K562 (cell line): Measurements from ENCODE around the gene CSF1. TPM values are rescaled to one million over a fixed set of nuclear protein-coding genes. Genes with fewer than 3 reads are reported as not detected.

ENCODE experiments used
- HCFC1 ChIP-seq: IDR thresholded peaks from 2 replicates; pipeline ENCODE4 v1.6.1; 2012; ENCODE audit warnings: low read depth, low read length, improper control_type of control experiment
- MAX ChIP-seq: sonication (generic); formaldehyde crosslinking; IDR thresholded peaks from 2 replicates; pipeline ENCODE4 v1.9.0; 2022; ENCODE audit warnings: mild to moderate bottlenecking, missing genetic modification reagents
- MECOM ChIP-seq: fragments of 250-450 bp; sonication (Bioruptor Pico); IDR thresholded peaks from 2 replicates; pipeline ENCODE4 v1.8.0; 2022; ENCODE audit warnings: inconsistent platforms
- MITF ChIP-seq: IDR thresholded peaks from 2 replicates; pipeline ENCODE4 v1.6.1; 2014; ENCODE audit warnings: antibody characterized with exemption
- NEUROD1 ChIP-seq: fragments of 150-350 bp; IDR thresholded peaks from 2 replicates; pipeline ENCODE4 v1.6.1; 2014; ENCODE audit warnings: borderline replicate concordance, low read length, low read depth; ENCODE audit not compliant: partially characterized antibody
- PRMT5 ChIP-seq: sonication (generic); formaldehyde crosslinking; IDR thresholded peaks from 2 replicates; pipeline ENCODE4 v1.5.0; 2020; ENCODE audit warnings: missing genetic modification reagents
- SMARCA4 ChIP-seq: fragments of 450-650 bp; IDR thresholded peaks from 2 replicates; pipeline ENCODE4 v1.6.1; 2016
- TEAD1 ChIP-seq, 2 experiments: fragments of 450-650 bp in 1 of 2; sonication (generic) in 1 of 2; formaldehyde crosslinking; IDR thresholded peaks; 2 replicates each; pipeline versions ENCODE4 v1.4.0 to v1.8.0; 2020 to 2022; ENCODE audit warnings: mild to moderate bottlenecking in 2 of 2, missing genetic modification reagents in 1 of 2
- ZBTB7A ChIP-seq: IDR thresholded peaks from 2 replicates; pipeline ENCODE4 v1.6.1; 2011; ENCODE audit warnings: low read depth, mild to moderate bottlenecking, low read length, moderate library complexity, borderline replicate concordance; ENCODE audit not compliant: control insufficient read depth
- ZC3H4 ChIP-seq: sonication (generic); formaldehyde crosslinking; IDR thresholded peaks from 2 replicates; pipeline ENCODE4 v1.9.0; 2021; ENCODE audit warnings: missing genetic modification reagents, borderline replicate concordance
- ZFP36 ChIP-seq: fragments of 150-350 bp; IDR thresholded peaks from 2 replicates; pipeline ENCODE4 v1.6.1; 2018; ENCODE audit warnings: low read length, low read depth; ENCODE audit not compliant: partially characterized antibody
- ZNF143 ChIP-seq: sonication (generic); formaldehyde crosslinking; IDR thresholded peaks from 2 replicates; pipeline ENCODE4 v1.9.0; 2022; ENCODE audit warnings: mild to moderate bottlenecking, missing genetic modification reagents
- ZNF830 ChIP-seq: fragments of 250-450 bp; sonication (Bioruptor Pico); IDR thresholded peaks from 2 replicates; pipeline ENCODE4 v1.5.0; 2021; ENCODE audit warnings: mild to moderate bottlenecking
- polyA plus RNA-seq, 8 experiments: library from polyadenylated mRNA; depleted of rRNA in 4 of 8; stranded (reverse) in 5 of 8; unstranded in 3 of 8; fragments of >200 nt; fragmentation: Nextera tagmentation in 2 of 8; fragmentation: Illumina TruSeq in 1 of 8; extraction: Ambion mirVana in 2 of 8; extraction: Trizol in 1 of 8; gene quantifications; 2 replicates each; pipeline versions ENCODE4 v1.2.1 to v1.2.3, GENCODE V29; 2011 to 2014; ENCODE audit warnings: inconsistent platforms in 1 of 8, missing spikeins in 1 of 8
- total RNA-seq, 7 experiments: library from RNA; depleted of rRNA in 6 of 7; stranded (reverse); fragments of >200 nt in 6 of 7; fragmentation: Illumina TruSeq in 2 of 7; extraction: Trizol in 2 of 7; gene quantifications; 2 replicates each; pipeline versions ENCODE4 v1.2.1 to v1.2.3, GENCODE V29; 2011 to 2021; ENCODE audit warnings: low replicate concordance in 1 of 7

Gene CSF1
- total and polyA plus RNA-seq, 9 of the 15 experiments (the other 6 are each of a cell fraction or from before 2014, with no cell fraction given): 0.18 to 11.8 (median 2.8) TPM

DNA sequence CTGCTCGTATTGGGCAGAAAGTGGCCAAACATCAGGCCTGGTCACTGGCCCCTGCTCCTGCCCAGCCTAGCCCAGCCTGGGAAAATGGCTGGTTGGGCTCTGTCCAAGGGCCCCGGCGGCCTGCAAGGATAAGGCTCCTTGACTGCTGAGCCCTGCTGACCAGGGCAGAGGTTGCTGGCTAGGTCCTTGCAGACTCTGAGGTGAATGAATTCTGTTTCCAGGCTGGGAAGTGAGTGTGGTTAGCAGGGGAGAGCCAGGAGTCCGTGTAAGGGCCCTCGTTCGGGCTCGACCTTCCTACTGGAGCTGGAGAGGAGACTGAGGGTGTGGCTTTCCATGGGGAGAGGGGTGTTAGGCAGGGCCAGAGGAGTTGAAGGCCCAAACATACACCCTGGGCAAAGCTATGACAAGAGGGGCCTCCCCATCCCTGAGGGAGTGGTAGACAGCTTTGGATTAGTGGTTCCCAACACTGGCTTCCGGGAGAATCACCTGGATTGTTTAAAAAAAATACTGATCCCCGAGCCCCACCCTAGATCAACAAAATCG is 20.6 kb downstream of the CSF1 start (continued):
- no peak for TF ChIP-seq ZC3H4 (CRISPR knock-in tag)
- peak; percentile 60; the same call in 1 of the 2 replicates for TF ChIP-seq HCFC1
- 0 out of 4 replicates have a peak, but pooled peaks of 1 of the 2 experiments have one; percentile 32 for TF ChIP-seq TEAD1 (CRISPR knock-in tag; IDR thresholded peaks at IDR 0.05)
- TF ChIP-seq ZNF830 (CRISPR knock-in tag): no peak
- no peak for TF ChIP-seq ZNF143 (CRISPR knock-in tag)
- peak; percentile 82 for TF ChIP-seq NEUROD1
- 0 out of 2 replicates have a peak, but pooled peaks have one; percentile 20 for TF ChIP-seq ZBTB7A
- no peak for TF ChIP-seq MECOM (CRISPR knock-in tag)
- peak; percentile 98 for TF ChIP-seq SMARCA4
- no peak for TF ChIP-seq ZFP36
- TF ChIP-seq MAX (CRISPR knock-in tag): 0 out of 2 replicates have a peak, but pooled peaks have one; percentile 9
- no peak for TF ChIP-seq MITF
- TF ChIP-seq PRMT5 (CRISPR knock-in tag): no peak
